Skeletal muscle satellite cell (primary cell): ENCODE results near the gene TSPAN4.

Experiments used
- H3K27me3 ChIP-seq: 2 replicates; pipeline ENCODE4 v1.7.0; 2013; ENCODE audit warnings: low read length; ENCODE audit not compliant: control insufficient read depth, insufficient read depth
- H3K36me3 ChIP-seq: 2 replicates; pipeline ENCODE4 v1.7.0; 2013; ENCODE audit warnings: mild to moderate bottlenecking, control low read depth, low read length; ENCODE audit not compliant: insufficient read depth
- H3K4me1 ChIP-seq: 2 replicates; pipeline ENCODE4 v1.7.0; 2013; ENCODE audit warnings: low read length; ENCODE audit not compliant: control insufficient read depth, insufficient read depth
- H3K4me2 ChIP-seq: 2 replicates; pipeline ENCODE4 v1.7.0; 2013; ENCODE audit warnings: mild to moderate bottlenecking, low read length
- H3K4me3 ChIP-seq: 2 replicates; pipeline ENCODE4 v1.7.0; 2013; ENCODE audit warnings: low read length
- H3K9ac ChIP-seq: 2 replicates; pipeline ENCODE4 v1.7.0; 2013; ENCODE audit warnings: mild to moderate bottlenecking, low read depth, low read length, moderate library complexity
- H3K9me3 ChIP-seq: replicated peaks from 2 replicates; pipeline ENCODE4 v1.7.0; 2013; ENCODE audit warnings: mild to moderate bottlenecking, control low read depth, low read length

TSPAN4 gene

GRCh38 chr11:861105-861479 lies 18.4 kb downstream of the TSPAN4 start:
- Histone ChIP-seq H3K9ac (no peak overlapping the region), H3K4me2 (no peak overlapping the region), H3K27me3 (no peaks in the 10 kb centered on the region), H3K36me3 (peaks cover 44% of the 10 kb centered on the region), H3K4me3 (no peak overlapping the region), H3K4me1 (peaks cover 8% of the 10 kb centered on the region), H3K9me3 (no peaks in the 10 kb centered on the region)

- H3K4me3 ChIP-seq = no peak overlapping the region
- no peak overlapping the region for H3K4me2 ChIP-seq
- no peaks in the 10 kb centered on the region for H3K27me3 ChIP-seq
- H3K4me1 ChIP-seq = peaks cover 8% of the 10 kb centered on the region
- H3K36me3 ChIP-seq = peaks cover 53% of the 10 kb centered on the region
- no peaks in the 10 kb centered on the region for H3K9me3 ChIP-seq
- H3K9ac ChIP-seq = no peak overlapping the region
Measured at GRCh38 chr11:862081-862661, 19.5 kb downstream of the TSPAN4 start.

GRCh38 chr11:862696-863022 lies 20.0 kb downstream of the TSPAN4 start:
- no peaks in the 10 kb centered on the region for H3K27me3 ChIP-seq
- no peak overlapping the region for H3K9ac ChIP-seq
- no peak overlapping the region for H3K4me3 ChIP-seq
- no peaks in the 10 kb centered on the region for H3K9me3 ChIP-seq
- peaks cover 8% of the 10 kb centered on the region for H3K4me1 ChIP-seq
- no peak overlapping the region for H3K4me2 ChIP-seq
- peaks cover 53% of the 10 kb centered on the region for H3K36me3 ChIP-seq

GRCh38 chr11:863023-863909 lies 20.6 kb downstream of the TSPAN4 start:
- Histone ChIP-seq H3K36me3 (peaks cover 49% of the 10 kb centered on the region), H3K4me3 (no peak overlapping the region), H3K4me1 (peaks cover 8% of the 10 kb centered on the region), H3K4me2 (no peak overlapping the region), H3K9ac (no peak overlapping the region), H3K27me3 (no peaks in the 10 kb centered on the region), H3K9me3 (no peaks in the 10 kb centered on the region)

GRCh38 chr11:863910-864827 lies 21.5 kb downstream of the TSPAN4 start:
- H3K4me2 ChIP-seq = no peak overlapping the region
- H3K9ac ChIP-seq = no peak overlapping the region
- no peaks in the 10 kb centered on the region for H3K27me3 ChIP-seq
- no peak overlapping the region for H3K4me3 ChIP-seq
- peaks cover 8% of the 10 kb centered on the region for H3K4me1 ChIP-seq
- H3K9me3 ChIP-seq = no peaks in the 10 kb centered on the region
- H3K36me3 ChIP-seq = peaks cover 51% of the 10 kb centered on the region

- Histone ChIP-seq H3K36me3 (peaks cover 51% of the 10 kb centered on the region), H3K4me3 (no peak overlapping the region), H3K9ac (no peak overlapping the region), H3K4me1 (peaks cover 2% of the 10 kb centered on the region), H3K4me2 (no peak overlapping the region), H3K9me3 (no peaks in the 10 kb centered on the region), H3K27me3 (no peaks in the 10 kb centered on the region)
Measured at GRCh38 chr11:864898-865297, 22.2 kb downstream of the TSPAN4 start.

- Histone ChIP-seq H3K4me2 (no peak overlapping the region), H3K9ac (no peak overlapping the region), H3K9me3 (no peaks in the 10 kb centered on the region), H3K4me3 (no peak overlapping the region), H3K36me3 (peaks cover 51% of the 10 kb centered on the region), H3K27me3 (no peaks in the 10 kb centered on the region), H3K4me1 (no peaks in the 10 kb centered on the region)
Measured at GRCh38 chr11:865462-866430, 23.1 kb downstream of the TSPAN4 start.

GRCh38 chr11:866481-866880 lies 23.8 kb downstream of the TSPAN4 start:
- H3K36me3 ChIP-seq = peaks cover 51% of the 10 kb centered on the region
- H3K4me1 ChIP-seq = no peaks in the 10 kb centered on the region
- no peak overlapping the region for H3K4me2 ChIP-seq
- H3K9me3 ChIP-seq = no peaks in the 10 kb centered on the region
- no peak overlapping the region for H3K9ac ChIP-seq
- H3K27me3 ChIP-seq = no peaks in the 10 kb centered on the region
- H3K4me3 ChIP-seq = no peak overlapping the region

GRCh38 chr11:867856-868358 lies 25.3 kb downstream of the TSPAN4 start:
- Histone ChIP-seq H3K9me3 (no peaks in the 10 kb centered on the region), H3K9ac (no peak overlapping the region), H3K36me3 (peaks cover 45% of the 10 kb centered on the region)

GRCh38 chr11:868394-868793 lies 25.7 kb downstream of the TSPAN4 start:
- H3K36me3 ChIP-seq = peaks cover 40% of the 10 kb centered on the region
- H3K9ac ChIP-seq = no peak overlapping the region
- no peaks in the 10 kb centered on the region for H3K27me3 ChIP-seq
- peaks cover 9% of the 10 kb centered on the region for H3K4me1 ChIP-seq
- no peaks in the 10 kb centered on the region for H3K9me3 ChIP-seq
- H3K4me3 ChIP-seq = no peak overlapping the region
- no peak overlapping the region for H3K4me2 ChIP-seq

More at GRCh38 chr11:867856-868358, 25.3 kb downstream of the TSPAN4 start:
- Histone ChIP-seq H3K4me2 (no peak overlapping the region), H3K27me3 (no peaks in the 10 kb centered on the region), H3K4me3 (no peak overlapping the region), H3K4me1 (peaks cover 9% of the 10 kb centered on the region)
